GM12865 (cell line): ENCODE data around the gene DLG2.
A peak's percentile ranks its signal among the peaks of the same experiment; 100 is the strongest.

Source experiments
- DNase-seq: peaks from one replicate; pipeline ENCODE4 v3.0.0; 2010; ENCODE audit warnings: low read depth
- H3K4me3 ChIP-seq: 2 replicates; pipeline ENCODE4 v1.5.1; 2011; ENCODE audit warnings: mild to moderate bottlenecking, low read depth, low read length, control low read depth
- CTCF ChIP-seq: IDR thresholded peaks from 2 replicates; pipeline ENCODE4 v1.5.1; 2011; ENCODE audit warnings: low read length, control low read depth, low read depth, inconsistent platforms; ENCODE audit not compliant: insufficient read depth; ENCODE audit errors: missing control alignments

DLG2 gene

GRCh38 chr11:85318573-85318972, 308.6 kb downstream of the DLG2 start:
- TF ChIP-seq CTCF = no peak
- DNase-seq = no peak
- H3K4me3 ChIP-seq = no peak overlapping the region

- H3K4me3 ChIP-seq = no peak overlapping the region
- no peak for TF ChIP-seq CTCF
- peak; percentile 83 for DNase-seq
These were observed 310.2 kb downstream of the DLG2 start for GRCh38 chr11:85316967-85317366.

GRCh38 chr11:85313741-85314140, 313.4 kb downstream of the DLG2 start:
- no peak overlapping the region for H3K4me3 ChIP-seq
- DNase-seq = no peak
- TF ChIP-seq CTCF = no peak

GRCh38 chr11:85310479-85310878, 316.7 kb downstream of the DLG2 start:
- no peak for DNase-seq
- no peak for TF ChIP-seq CTCF
- H3K4me3 ChIP-seq = no peak overlapping the region

GRCh38 chr11:85307366-85307765, 319.8 kb downstream of the DLG2 start:
- H3K4me3 ChIP-seq = no peak overlapping the region
- no peak for TF ChIP-seq CTCF
- no peak for DNase-seq

GRCh38 chr11:85301895-85302678, 325.1 kb downstream of the DLG2 start:
- no peak for DNase-seq
- TF ChIP-seq CTCF = no peak
- H3K4me3 ChIP-seq = no peak overlapping the region
